Osteoblast (primary cell): ENCODE data around the gene CENPU. TPM values are rescaled to one million over a fixed set of nuclear protein-coding genes. Genes with fewer than 3 reads are reported as not detected.

Experiments
- DNase-seq: peaks from one replicate; pipeline ENCODE4 v3.0.0; 2011; ENCODE audit warnings: low spot score, mixed read lengths; ENCODE audit not compliant: insufficient read length; ENCODE audit errors: missing footprints
- H2AFZ ChIP-seq: 2 replicates; pipeline ENCODE4 v1.6.0; 2011; ENCODE audit warnings: mild to moderate bottlenecking, low read length
- H3K27ac ChIP-seq: 2 replicates; pipeline ENCODE4 v1.5.1; 2011; ENCODE audit warnings: mild to moderate bottlenecking, low read depth, low read length, moderate library complexity
- H3K27me3 ChIP-seq: 2 replicates; pipeline ENCODE4 v1.6.0; 2012; ENCODE audit warnings: mild to moderate bottlenecking, control low read depth, inconsistent platforms, low read length, moderate library complexity; ENCODE audit not compliant: insufficient read depth
- H3K36me3 ChIP-seq: 2 replicates; pipeline ENCODE4 v1.5.1; 2011; ENCODE audit warnings: mild to moderate bottlenecking, low read length, control low read depth, moderate library complexity; ENCODE audit not compliant: insufficient read depth
- H3K4me1 ChIP-seq: 2 replicates; pipeline ENCODE4 v1.5.1; 2011; ENCODE audit warnings: mild to moderate bottlenecking, low read length, control low read depth, moderate library complexity; ENCODE audit not compliant: insufficient read depth
- H3K4me2 ChIP-seq: 2 replicates; pipeline ENCODE4 v1.6.0; 2011; ENCODE audit warnings: mild to moderate bottlenecking, low read length; ENCODE audit not compliant: insufficient read depth
- H3K4me3 ChIP-seq: fragments of 200-600 bp; sonication (generic); 3 replicates; pipeline ENCODE4 v1.5.1; 2012; ENCODE audit warnings: mild to moderate bottlenecking, low read length, inconsistent platforms; ENCODE audit not compliant: insufficient read depth
- H3K79me2 ChIP-seq: 2 replicates; pipeline ENCODE4 v1.6.0; 2012; ENCODE audit warnings: mild to moderate bottlenecking, low read length, control low read depth, inconsistent platforms; ENCODE audit not compliant: insufficient read depth
- H3K9me3 ChIP-seq: 2 replicates; pipeline ENCODE4 v1.5.1; 2011; ENCODE audit warnings: low read depth, low read length, control low read depth
- H4K20me1 ChIP-seq: 2 replicates; pipeline ENCODE4 v1.6.0; 2012; ENCODE audit warnings: mild to moderate bottlenecking, low read length, control low read depth; ENCODE audit not compliant: insufficient read depth
- total RNA-seq: library from RNA; depleted of rRNA; stranded (reverse); fragments of >200 nt; gene quantifications from 2 replicates; pipeline ENCODE4 v1.2.3, GENCODE V29; 2012
- TF ChIP-seq, protein P1 (sequence below): IDR thresholded peaks from 2 replicates; pipeline ENCODE4 v1.5.1; 2011; ENCODE audit warnings: mild to moderate bottlenecking, low read depth, low read length, moderate library complexity; ENCODE audit errors: extremely low read depth

Gene CENPU
- total RNA-seq, 1 donor, result 5.1 TPM

DNA sequence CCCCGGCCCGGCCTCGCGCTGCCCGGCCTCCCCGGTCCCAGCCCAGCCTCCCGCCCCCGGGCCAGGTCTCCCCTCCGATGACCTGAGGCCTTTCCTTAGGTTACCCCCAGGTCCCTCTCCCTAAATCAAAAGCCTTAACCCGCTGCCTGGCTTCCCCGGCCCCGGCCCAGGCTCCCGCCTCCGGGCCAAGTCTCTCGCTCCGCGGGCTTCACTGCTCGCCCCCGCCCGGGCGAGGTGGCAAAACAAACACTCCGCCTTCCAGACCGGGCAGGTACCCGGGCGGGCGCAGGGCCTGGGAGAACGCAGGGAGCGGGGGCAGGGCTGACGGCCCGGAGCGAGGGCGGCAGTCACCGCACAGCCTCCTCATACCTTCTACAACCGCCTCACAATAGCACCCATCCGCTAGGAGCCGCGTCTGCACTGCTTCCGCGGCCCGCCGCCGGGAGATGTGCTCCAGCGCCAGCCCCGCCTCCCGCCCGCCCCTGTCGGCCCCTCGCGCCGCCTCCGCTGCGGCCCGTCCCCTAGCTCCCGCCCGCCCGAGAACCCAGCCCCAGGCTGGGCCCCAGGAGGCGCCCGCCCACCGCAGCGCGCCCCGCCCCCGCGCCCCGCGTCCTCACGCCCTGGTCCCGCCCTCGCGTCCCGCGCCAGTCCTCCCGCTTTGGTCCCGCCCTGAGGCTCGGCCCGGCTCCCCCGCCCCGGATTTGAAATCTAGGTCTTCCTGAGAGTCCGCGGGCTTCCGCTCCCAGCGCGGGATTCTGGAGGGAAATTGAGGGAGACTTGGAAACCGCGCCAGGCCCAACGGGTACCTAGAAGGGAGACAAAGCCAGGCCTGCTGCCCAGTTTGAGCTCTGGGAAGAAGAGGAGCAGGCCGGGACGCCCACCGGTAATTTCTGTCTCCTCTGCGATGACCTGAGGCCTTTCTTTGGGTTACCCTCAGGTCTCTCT is 84.6 kb downstream of the CENPU start, which contains the start of the genes CASP3 and PRIMPOL:
Gene CASP3 (minus strand): TSS at position 422 of the 945 bp plus-strand sequence. CDS start 10,994 bp downstream, outside the sequence.
Gene PRIMPOL (plus strand): TSS at position 713 of the 945 bp plus-strand sequence. CDS start 7,403 bp downstream, outside the sequence.
- H4K20me1 ChIP-seq, result peaks cover 27% of the 10 kb centered on the region
- H3K4me3 ChIP-seq, result peak within 1 kb of the TSS; percentile 87
- peak within 1 kb of the TSS; percentile 93 for H3K4me2 ChIP-seq
- TF ChIP-seq, protein P1, sequence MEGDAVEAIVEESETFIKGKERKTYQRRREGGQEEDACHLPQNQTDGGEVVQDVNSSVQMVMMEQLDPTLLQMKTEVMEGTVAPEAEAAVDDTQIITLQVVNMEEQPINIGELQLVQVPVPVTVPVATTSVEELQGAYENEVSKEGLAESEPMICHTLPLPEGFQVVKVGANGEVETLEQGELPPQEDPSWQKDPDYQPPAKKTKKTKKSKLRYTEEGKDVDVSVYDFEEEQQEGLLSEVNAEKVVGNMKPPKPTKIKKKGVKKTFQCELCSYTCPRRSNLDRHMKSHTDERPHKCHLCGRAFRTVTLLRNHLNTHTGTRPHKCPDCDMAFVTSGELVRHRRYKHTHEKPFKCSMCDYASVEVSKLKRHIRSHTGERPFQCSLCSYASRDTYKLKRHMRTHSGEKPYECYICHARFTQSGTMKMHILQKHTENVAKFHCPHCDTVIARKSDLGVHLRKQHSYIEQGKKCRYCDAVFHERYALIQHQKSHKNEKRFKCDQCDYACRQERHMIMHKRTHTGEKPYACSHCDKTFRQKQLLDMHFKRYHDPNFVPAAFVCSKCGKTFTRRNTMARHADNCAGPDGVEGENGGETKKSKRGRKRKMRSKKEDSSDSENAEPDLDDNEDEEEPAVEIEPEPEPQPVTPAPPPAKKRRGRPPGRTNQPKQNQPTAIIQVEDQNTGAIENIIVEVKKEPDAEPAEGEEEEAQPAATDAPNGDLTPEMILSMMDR, result no peak
- H2AFZ ChIP-seq, result peak within 1 kb of the TSS; percentile 88
- H3K9me3 ChIP-seq, result no peaks in the 10 kb centered on the region
- peak within 1 kb of the TSS; percentile 85 for H3K27ac ChIP-seq
- peaks cover 40% of the 10 kb centered on the region for H3K4me1 ChIP-seq
- H3K79me2 ChIP-seq, result peaks cover 51% of the 10 kb centered on the region
- peak; percentile 96 for DNase-seq
- H3K36me3 ChIP-seq, result peaks cover 13% of the 10 kb centered on the region
- H3K27me3 ChIP-seq, result no peaks in the 10 kb centered on the region

DNA sequence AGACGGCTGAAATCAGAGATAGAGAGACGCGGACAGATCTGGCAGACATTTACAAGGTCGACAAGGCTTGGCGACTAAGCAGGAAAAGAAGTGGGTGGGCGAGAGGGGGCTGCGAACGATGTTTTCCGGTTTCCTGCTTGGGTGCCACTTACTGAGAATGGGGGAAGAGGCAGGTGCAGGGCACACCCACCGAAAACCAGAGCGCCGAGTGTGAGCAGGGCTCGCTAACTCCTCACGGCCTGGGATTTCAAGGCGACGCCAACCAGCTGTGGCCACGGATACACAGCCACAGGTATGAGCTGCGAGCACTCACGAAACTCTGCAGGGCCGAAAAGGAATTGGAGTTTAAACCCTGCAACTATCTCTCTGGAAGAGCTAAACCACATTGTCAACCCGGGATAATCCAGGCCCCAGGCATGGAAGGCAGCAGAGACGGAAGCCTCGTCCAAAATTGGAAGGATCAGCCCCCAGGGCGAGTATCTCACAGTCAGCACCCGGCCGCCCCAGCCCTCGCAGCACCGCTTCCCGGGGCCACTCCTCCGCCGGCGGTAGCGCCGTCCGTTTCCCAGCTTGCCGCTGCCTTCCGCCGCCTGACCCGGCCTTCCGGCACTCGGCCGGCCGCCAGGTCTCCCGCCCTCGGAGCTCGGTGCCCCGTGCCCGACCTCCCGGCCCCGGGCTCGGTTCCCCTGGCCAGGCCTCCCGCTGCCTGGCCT is 85.4 kb downstream of the CENPU start:
- H2AFZ ChIP-seq, result peak overlapping the region; percentile 73
- TF ChIP-seq, protein P1, result no peak
- H3K27me3 ChIP-seq, result no peaks in the 10 kb centered on the region
- peak overlapping the region; percentile 93 for H3K4me2 ChIP-seq
- peaks cover 58% of the 10 kb centered on the region for H3K79me2 ChIP-seq
- peak overlapping the region; percentile 87 for H3K4me3 ChIP-seq
- H3K9me3 ChIP-seq, result no peaks in the 10 kb centered on the region
- peaks cover 20% of the 10 kb centered on the region for H3K36me3 ChIP-seq
- H3K27ac ChIP-seq, result peak overlapping the region; percentile 75
- peaks cover 40% of the 10 kb centered on the region for H3K4me1 ChIP-seq
- no peak for DNase-seq
- H4K20me1 ChIP-seq, result peaks cover 27% of the 10 kb centered on the region

DNA sequence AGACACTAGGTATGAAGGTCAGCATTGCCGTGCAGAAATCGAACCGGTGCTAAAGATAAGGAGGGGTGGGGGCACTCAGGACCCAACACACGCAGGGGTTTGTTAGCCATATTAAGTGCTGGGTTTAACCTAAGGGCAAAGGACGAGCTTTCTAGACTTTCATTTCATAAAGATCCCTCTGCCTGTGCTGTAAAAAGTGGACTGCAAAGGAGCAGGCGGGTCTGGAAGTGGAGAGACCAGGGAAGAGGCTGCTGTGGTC is 85.9 kb downstream of the CENPU start:
- Histone ChIP-seq H3K4me3 (peak overlapping the region; percentile 87), H3K27ac (peak overlapping the region; percentile 75), H3K9me3 (no peaks in the 10 kb centered on the region), H3K27me3 (no peaks in the 10 kb centered on the region), H3K4me1 (peaks cover 37% of the 10 kb centered on the region), H3K4me2 (peak overlapping the region; percentile 93), H2AFZ (peak overlapping the region; percentile 73), H3K36me3 (peaks cover 20% of the 10 kb centered on the region), H3K79me2 (peaks cover 61% of the 10 kb centered on the region), H4K20me1 (peaks cover 27% of the 10 kb centered on the region)
- DNase-seq, result no peak
- TF ChIP-seq, protein P1, result no peak
